Fibroblast of lung (primary cell): ENCODE results near the gene CHD5. TPM values are rescaled to one million over a fixed set of nuclear protein-coding genes. Genes with fewer than 3 reads are reported as not detected.

Experiments
- DNase-seq, 2 donors: peaks; one replicate each; pipeline versions ENCODE4 v3.0.0 to v3.0.0-alpha.2; 2010; ENCODE audit warnings: low read depth in 2 of 2
- H2AFZ ChIP-seq: 2 replicates; pipeline ENCODE4 v1.5.1; 2012; ENCODE audit warnings: low read length, control low read depth, inconsistent platforms
- H3K27ac ChIP-seq: 2 replicates; pipeline ENCODE4 v1.5.1; 2011; ENCODE audit warnings: low read length, control low read depth; ENCODE audit not compliant: insufficient read depth
- H3K27me3 ChIP-seq: 2 replicates; pipeline ENCODE4 v1.5.1; 2011; ENCODE audit warnings: mild to moderate bottlenecking, low read length; ENCODE audit not compliant: control insufficient read depth, insufficient read depth
- H3K36me3 ChIP-seq: 2 replicates; pipeline ENCODE4 v1.5.1; 2011; ENCODE audit warnings: low read length; ENCODE audit not compliant: control insufficient read depth, insufficient read depth
- H3K4me1 ChIP-seq: 2 replicates; pipeline ENCODE4 v1.5.1; 2011; ENCODE audit warnings: low read length; ENCODE audit not compliant: control insufficient read depth, insufficient read depth; ENCODE audit errors: extremely low read depth
- H3K4me2 ChIP-seq: 2 replicates; pipeline ENCODE4 v1.5.1; 2011; ENCODE audit warnings: low read length, control low read depth; ENCODE audit not compliant: insufficient read depth; ENCODE audit errors: extremely low read depth
- H3K4me3 ChIP-seq, 4 experiments: fragments of 200-600 bp in 1 of 4; sonication (generic) in 1 of 4; replicated peaks in 1 of 4; 2 replicates each; pipeline ENCODE4 v1.5.1; 2011 to 2016; ENCODE audit warnings: low read length in 4 of 4, low read depth in 3 of 4, mild to moderate bottlenecking in 3 of 4, control low read depth in 2 of 4, inconsistent platforms in 1 of 4, mixed read lengths in 1 of 4; ENCODE audit not compliant: insufficient read depth in 1 of 4; ENCODE audit errors: control extremely low read depth in 1 of 4
- H3K79me2 ChIP-seq: 2 replicates; pipeline ENCODE4 v1.5.1; 2012; ENCODE audit warnings: mild to moderate bottlenecking, low read length, inconsistent platforms; ENCODE audit not compliant: control insufficient read depth, insufficient read depth
- H3K9ac ChIP-seq: 2 replicates; pipeline ENCODE4 v1.5.1; 2011; ENCODE audit warnings: mild to moderate bottlenecking, low read length, control low read depth; ENCODE audit not compliant: insufficient read depth
- H3K9me3 ChIP-seq: 2 replicates; pipeline ENCODE4 v1.5.1; 2012; ENCODE audit warnings: low read depth, low read length; ENCODE audit not compliant: control insufficient read depth, insufficient read depth
- H4K20me1 ChIP-seq: 2 replicates; pipeline ENCODE4 v1.5.1; 2011; ENCODE audit warnings: low read length; ENCODE audit not compliant: control insufficient read depth, insufficient read depth; ENCODE audit errors: extremely low read depth
- CTCF ChIP-seq, 2 donors: IDR thresholded peaks in 1 of 2; conservative IDR thresholded peaks in 1 of 2; 1 replicate in 1 of 2; 2 replicates in 1 of 2; pipeline ENCODE4 v1.5.1; 2011 to 2012; ENCODE audit warnings: low read length in 2 of 2, control low read depth in 1 of 2, inconsistent platforms in 1 of 2, low read depth in 1 of 2, mild to moderate bottlenecking in 1 of 2
- EZH2 ChIP-seq: IDR thresholded peaks from 2 replicates; pipeline ENCODE4 v1.5.1; 2012; ENCODE audit warnings: low read length, control low read depth, mild to moderate bottlenecking; ENCODE audit errors: missing control alignments
- polyA plus RNA-seq, 2 donors: library from polyadenylated mRNA; depleted of rRNA in 1 of 2; stranded (reverse) in 1 of 2; unstranded in 1 of 2; fragments of >200 nt; gene quantifications; 2 replicates each; pipeline ENCODE4 v1.2.1, GENCODE V29; 2011 to 2012; ENCODE audit warnings: missing spikeins in 1 of 2
- total RNA-seq: library from RNA; depleted of rRNA; stranded (reverse); fragments of >200 nt; gene quantifications from 2 replicates; pipeline ENCODE4 v1.2.1, GENCODE V29; 2014

The CHD5 gene
- total and polyA plus RNA-seq, 2 donors (not counting 1 experiment from before 2014, with no cell fraction given) = under 0.01 to 0.01 TPM

DNA sequence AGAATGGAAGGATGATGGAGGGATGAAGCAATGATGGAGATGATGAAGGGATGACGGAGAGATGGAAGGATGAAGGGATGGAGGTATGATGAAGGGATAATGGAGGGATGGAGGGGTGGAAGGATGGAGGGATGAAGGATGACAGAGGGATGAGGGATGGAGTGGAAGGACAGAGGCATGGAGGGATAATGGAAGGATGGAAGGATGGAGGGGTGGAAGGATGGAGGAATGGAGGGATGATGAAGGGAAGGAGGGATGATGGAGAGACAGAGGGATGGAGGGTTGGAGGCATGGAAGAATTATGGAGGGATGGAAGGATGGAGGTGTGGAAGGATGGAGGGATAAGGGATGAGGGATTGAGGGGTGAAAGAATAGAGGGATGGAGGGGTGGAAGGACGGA is 71.6 kb downstream of the CHD5 start:
- no peak overlapping the region for H2AFZ ChIP-seq
- no peak for TF ChIP-seq EZH2
- TF ChIP-seq CTCF (conservative IDR thresholded peaks at IDR 0.05 in 1 of 2, IDR thresholded peaks at IDR 0.05 in 1 of 2; ENCODE audit: low read depth in 1 of 2, low read length in 2 of 2) = no peak
- no peaks in the 10 kb centered on the region for H3K36me3 ChIP-seq
- no peak for DNase-seq
- no peak overlapping the region for H3K4me2 ChIP-seq
- H3K27ac ChIP-seq = no peak overlapping the region
- no peaks in the 10 kb centered on the region for H4K20me1 ChIP-seq
- H3K9ac ChIP-seq = no peak overlapping the region
- no peak overlapping the region for H3K4me3 ChIP-seq
- no peaks in the 10 kb centered on the region for H3K79me2 ChIP-seq
- no peaks in the 10 kb centered on the region for H3K27me3 ChIP-seq
- no peaks in the 10 kb centered on the region for H3K4me1 ChIP-seq
- no peaks in the 10 kb centered on the region for H3K9me3 ChIP-seq

DNA sequence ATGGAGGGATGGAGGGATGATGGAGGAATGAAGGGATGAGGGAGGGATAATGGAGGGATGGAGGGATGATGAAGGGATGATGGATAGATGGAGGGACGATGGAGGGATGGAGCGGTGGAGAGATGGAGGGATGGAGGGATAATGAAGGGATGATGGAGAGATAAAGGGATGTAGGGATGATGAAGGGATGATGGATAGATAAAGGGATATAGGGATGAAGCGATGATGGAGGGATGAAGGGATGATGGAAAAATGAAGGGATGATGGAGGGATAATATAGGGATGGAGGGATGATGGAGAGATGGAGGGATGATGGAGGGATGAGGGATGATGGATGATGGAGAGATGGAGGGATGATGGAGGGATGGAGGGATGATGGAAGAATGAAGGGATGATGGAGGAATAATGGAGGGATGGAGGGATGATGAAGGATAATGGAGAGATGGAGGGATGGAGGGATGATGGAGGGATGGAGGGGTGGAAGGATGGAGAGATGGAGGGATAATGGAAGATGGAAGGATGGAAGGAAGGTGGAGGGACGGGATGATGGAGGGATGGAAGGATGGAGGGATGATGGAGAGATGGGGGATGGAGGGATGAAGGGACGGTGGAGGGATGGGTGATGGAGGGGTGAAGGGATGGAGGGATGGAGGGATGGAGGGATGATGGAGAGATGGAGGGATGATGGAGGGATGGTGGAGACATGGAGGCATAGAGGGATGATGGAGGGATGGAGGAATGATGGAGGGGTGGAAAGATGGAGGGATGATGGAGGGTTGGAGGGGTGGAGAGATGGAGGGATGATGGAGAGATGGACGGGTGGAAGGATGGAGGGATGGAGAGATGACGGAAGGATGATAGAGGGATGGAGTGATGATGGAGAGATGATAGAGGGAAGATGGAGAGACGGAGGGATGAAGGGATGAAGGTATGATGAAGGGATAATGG is 72.4 kb downstream of the CHD5 start:
- H3K9me3 ChIP-seq = no peaks in the 10 kb centered on the region
- H3K27ac ChIP-seq = no peak overlapping the region

More for the DNA sequence above, 72.4 kb downstream of the CHD5 start:
- Histone ChIP-seq H3K9ac (no peak overlapping the region), H3K4me2 (no peak overlapping the region), H3K36me3 (no peaks in the 10 kb centered on the region), H3K79me2 (no peaks in the 10 kb centered on the region), H3K4me3 (no peak overlapping the region), H4K20me1 (no peaks in the 10 kb centered on the region), H3K27me3 (no peaks in the 10 kb centered on the region), H3K4me1 (no peaks in the 10 kb centered on the region), H2AFZ (no peak overlapping the region)
- TF ChIP-seq EZH2 (no peak), CTCF (conservative IDR thresholded peaks at IDR 0.05 in 1 of 2, IDR thresholded peaks at IDR 0.05 in 1 of 2; ENCODE audit: low read depth in 1 of 2, low read length in 2 of 2) (no peak)
- no peak for DNase-seq
